Keratinocyte (primary cell): ENCODE data around the gene TRIML1. TPM values are rescaled to one million over a fixed set of nuclear protein-coding genes. Genes with fewer than 3 reads are reported as not detected.

Source experiments
- DNase-seq: peaks from one replicate; pipeline ENCODE4 v3.0.0-alpha.2; 2011; ENCODE audit warnings: low read depth, missing footprints, low spot score
- FAIRE-seq: peaks from 2 replicates; lab custom pipeline; 2011; peaks lifted over from hg19 to GRCh38; lab: Jason Lieb, UNC
- H2AFZ ChIP-seq: 2 replicates; pipeline ENCODE4 v1.6.0; 2012; ENCODE audit warnings: low read length, control low read depth, inconsistent platforms; ENCODE audit not compliant: control insufficient read depth
- H3K27ac ChIP-seq: 2 replicates; pipeline ENCODE4 v1.5.1; 2011; ENCODE audit warnings: low read length; ENCODE audit not compliant: control insufficient read depth, insufficient read depth
- H3K27me3 ChIP-seq: 3 replicates; pipeline ENCODE4 v1.6.0; 2011; ENCODE audit warnings: low read length; ENCODE audit not compliant: control insufficient read depth, insufficient read depth; ENCODE audit errors: extremely low read depth
- H3K36me3 ChIP-seq, 2 experiments: 2 replicates in 1 of 2; 3 replicates in 1 of 2; pipeline ENCODE4 v1.5.1; 2011; ENCODE audit warnings: low read length in 2 of 2, mild to moderate bottlenecking in 1 of 2; ENCODE audit not compliant: control insufficient read depth in 2 of 2, insufficient read depth in 2 of 2; ENCODE audit errors: extremely low read depth in 1 of 2
- H3K4me1 ChIP-seq: 3 replicates; pipeline ENCODE4 v1.5.1; 2011; ENCODE audit warnings: low read length; ENCODE audit not compliant: control insufficient read depth, insufficient read depth; ENCODE audit errors: extremely low read depth
- H3K4me2 ChIP-seq: 3 replicates; pipeline ENCODE4 v1.6.0; 2011; ENCODE audit warnings: low read depth, low read length; ENCODE audit not compliant: control insufficient read depth, insufficient read depth; ENCODE audit errors: extremely low read depth
- H3K4me3 ChIP-seq, 3 experiments: fragments of 200-600 bp in 1 of 3; sonication (generic) in 1 of 3; 2 replicates in 2 of 3; 3 replicates in 1 of 3; pipeline ENCODE4 v1.5.1; 2011 to 2016; ENCODE audit warnings: low read length in 3 of 3, mild to moderate bottlenecking in 3 of 3, control low read depth in 2 of 3, inconsistent platforms in 1 of 3, low read depth in 1 of 3, mixed read lengths in 1 of 3, mixed run types in 1 of 3, moderate library complexity in 1 of 3; ENCODE audit not compliant: control insufficient read depth in 2 of 3, insufficient read depth in 2 of 3; ENCODE audit errors: extremely low read depth in 1 of 3
- H3K79me2 ChIP-seq: 2 replicates; pipeline ENCODE4 v1.6.0; 2012; ENCODE audit warnings: low read length; ENCODE audit not compliant: control insufficient read depth, insufficient read depth
- H3K9ac ChIP-seq: 3 replicates; pipeline ENCODE4 v1.6.0; 2011; ENCODE audit warnings: low read length; ENCODE audit not compliant: control insufficient read depth, insufficient read depth; ENCODE audit errors: extremely low read depth
- H3K9me1 ChIP-seq: 3 replicates; pipeline ENCODE4 v1.6.0; 2011; ENCODE audit warnings: low read length; ENCODE audit not compliant: control insufficient read depth, insufficient read depth; ENCODE audit errors: extremely low read depth
- H3K9me3 ChIP-seq: 2 replicates; pipeline ENCODE4 v1.5.1; 2012; ENCODE audit warnings: low read depth, low read length; ENCODE audit not compliant: control insufficient read depth
- H4K20me1 ChIP-seq: 3 replicates; pipeline ENCODE4 v1.6.0; 2011; ENCODE audit warnings: low read length; ENCODE audit not compliant: control insufficient read depth, insufficient read depth; ENCODE audit errors: extremely low read depth
- CTCF ChIP-seq, 3 experiments: IDR thresholded peaks in 1 of 3; conservative IDR thresholded peaks in 1 of 3; optimal IDR thresholded peaks in 1 of 3; 2 replicates in 2 of 3; 3 replicates in 1 of 3; pipeline versions ENCODE3 to v1.5.1; 2011; ENCODE audit warnings: low read length in 3 of 3, mild to moderate bottlenecking in 3 of 3, moderate library complexity in 2 of 3, control low read depth in 1 of 3, inconsistent platforms in 1 of 3; ENCODE audit not compliant: insufficient read depth in 2 of 3; ENCODE audit errors: extremely low read depth in 1 of 3
- EZH2 ChIP-seq: IDR thresholded peaks from one replicate; pipeline ENCODE4 v1.6.1; 2012; ENCODE audit warnings: inconsistent platforms, mild to moderate bottlenecking, low read length, moderate library complexity
- dilution Hi-C: fragments of 300-500 bp; cut with MboI; formaldehyde crosslinking; loops from one replicate; pipeline ENCODE4 v1.7.0; 2020; ENCODE audit warnings: low sequenced_read_pairs; ENCODE audit not compliant: extremely low pct_ligation_motif_present
- polyA plus RNA-seq, 5 experiments: library from polyadenylated mRNA; depleted of rRNA in 3 of 5; stranded (reverse) in 3 of 5; stranded (forward) in 1 of 5; unstranded in 1 of 5; fragments of >200 nt; gene quantifications; 1 replicate in 1 of 5; 2 replicates in 3 of 5; 3 replicates in 1 of 5; pipeline versions ENCODE4 v1.2.1 to v1.2.3, GENCODE V29; 2011 to 2012; ENCODE audit warnings: missing spikeins in 2 of 5, low read depth in 1 of 5, low replicate concordance in 1 of 5

TRIML1 gene
- polyA plus RNA-seq, 1 donor (not counting 4 experiments of a cell fraction or from before 2014, with no cell fraction given): not detected

GRCh38 chr4:188110741-188111471 lies 28.3 kb upstream of the TRIML1 start:
- H2AFZ ChIP-seq: peak overlapping the region; percentile 33
- DNase-seq (no peak), FAIRE-seq (peak; percentile 82)
- no peaks in the 10 kb centered on the region for H4K20me1 ChIP-seq
- no peaks in the 10 kb centered on the region for H3K9me3 ChIP-seq
- H3K4me2 ChIP-seq: no peak overlapping the region
- dilution Hi-C loops: no loop called here
- no peaks in the 10 kb centered on the region for H3K36me3 ChIP-seq
- no peaks in the 10 kb centered on the region for H3K9me1 ChIP-seq
- H3K27me3 ChIP-seq: no peaks in the 10 kb centered on the region
- H3K79me2 ChIP-seq: peaks cover 16% of the 10 kb centered on the region
- peak overlapping the region; percentile 69 for H3K27ac ChIP-seq
- peak overlapping the region in 1 of 3 experiments; percentile 14 for H3K4me3 ChIP-seq
- H3K9ac ChIP-seq: peak overlapping the region; percentile 52
- TF ChIP-seq EZH2 (no peak), CTCF (optimal IDR thresholded peaks at IDR 0.05 in 1 of 3, IDR thresholded peaks at IDR 0.05 in 1 of 3, conservative IDR thresholded peaks at IDR 0.05 in 1 of 3; ENCODE audit: extremely low read depth in 1 of 3, insufficient read depth in 2 of 3, low read length in 3 of 3) (no peak)
- H3K4me1 ChIP-seq: peaks cover 15% of the 10 kb centered on the region

GRCh38 chr4:188111955-188112354 lies 27.3 kb upstream of the TRIML1 start:
- Histone ChIP-seq H3K27me3 (no peaks in the 10 kb centered on the region), H4K20me1 (no peaks in the 10 kb centered on the region), H3K4me3 (no peak overlapping the region), H3K9me3 (no peaks in the 10 kb centered on the region), H2AFZ (no peak overlapping the region), H3K4me1 (peaks cover 15% of the 10 kb centered on the region), H3K4me2 (no peak overlapping the region), H3K27ac (peak overlapping the region; percentile 53), H3K36me3 (no peaks in the 10 kb centered on the region), H3K9ac (peak overlapping the region; percentile 9), H3K79me2 (peaks cover 9% of the 10 kb centered on the region), H3K9me1 (no peaks in the 10 kb centered on the region)
- TF ChIP-seq EZH2 (no peak), CTCF (optimal IDR thresholded peaks at IDR 0.05 in 1 of 3, IDR thresholded peaks at IDR 0.05 in 1 of 3, conservative IDR thresholded peaks at IDR 0.05 in 1 of 3; ENCODE audit: extremely low read depth in 1 of 3, insufficient read depth in 2 of 3, low read length in 3 of 3) (no peak)
- DNase-seq (no peak), FAIRE-seq (no peak)
- dilution Hi-C loops: no loop called here
